Smooth muscle cell (in vitro differentiated cells): Measurements from ENCODE around the gene NANOG. TPM values are rescaled to one million over a fixed set of nuclear protein-coding genes. Genes with fewer than 3 reads are reported as not detected.
"Not testable (repeated sequence)": the region's sequence is repeated elsewhere in the genome, so short reads cannot be mapped to it uniquely, and the experiment has no call there.

Experiments
- DNase-seq: peaks from one replicate; lab custom pipeline; 2025; ENCODE audit not compliant: unreplicated experiment; lab: John Stamatoyannopoulos, UW
- H2AFZ ChIP-seq: fragments of 200-600 bp; sonication (generic); 2 replicates; pipeline ENCODE4 v1.6.0; 2016; ENCODE audit warnings: antibody characterized with exemption, low read depth, mild to moderate bottlenecking
- H3F3A ChIP-seq: fragments of 200-600 bp; sonication (generic); 2 replicates; pipeline ENCODE4 v1.6.0; 2017; ENCODE audit warnings: antibody characterized with exemption, low read depth
- H3K27ac ChIP-seq: fragments of 200-600 bp; sonication (generic); 2 replicates; pipeline ENCODE4 v1.5.1; 2016; ENCODE audit warnings: low read depth, mild to moderate bottlenecking
- H3K27me3 ChIP-seq: fragments of 200-600 bp; sonication (generic); 2 replicates; pipeline ENCODE4 v1.6.1; 2016; ENCODE audit warnings: low read depth, mild to moderate bottlenecking
- H3K36me3 ChIP-seq: fragments of 200-600 bp; sonication (generic); 2 replicates; pipeline ENCODE4 v1.5.1; 2016; ENCODE audit warnings: low read depth
- H3K4me1 ChIP-seq: fragments of 200-600 bp; sonication (generic); 2 replicates; pipeline ENCODE4 v1.5.1; 2016; ENCODE audit warnings: low read depth
- H3K4me2 ChIP-seq: fragments of 200-600 bp; sonication (generic); 2 replicates; pipeline ENCODE4 v1.6.0; 2016; ENCODE audit warnings: mild to moderate bottlenecking
- H3K4me3 ChIP-seq: fragments of 200-600 bp; sonication (generic); 2 replicates; pipeline ENCODE4 v1.5.1; 2016; ENCODE audit warnings: mild to moderate bottlenecking
- H3K79me2 ChIP-seq: fragments of 200-600 bp; sonication (generic); 2 replicates; pipeline ENCODE4 v1.6.0; 2016; ENCODE audit warnings: low read depth, mild to moderate bottlenecking
- H3K9ac ChIP-seq: fragments of 200-600 bp; sonication (generic); 2 replicates; pipeline ENCODE4 v1.6.0; 2016; ENCODE audit warnings: low read depth
- H3K9me3 ChIP-seq: fragments of 200-600 bp; sonication (generic); replicated peaks from 2 replicates; pipeline ENCODE4 v1.5.1; 2016; ENCODE audit warnings: low read depth
- H4K20me1 ChIP-seq: fragments of 200-600 bp; sonication (generic); 2 replicates; pipeline ENCODE4 v1.6.0; 2016; ENCODE audit warnings: low read depth
- WGBS: methylation state at CpG from one replicate; pipeline ENCODE4 v1.1.7; 2016; ENCODE audit warnings: low lambda C conversion rate; 5-methylcytosine and 5-hydroxymethylcytosine counted together
- polyA plus RNA-seq: library from polyadenylated mRNA; unstranded; fragments of >200 nt; fragmentation: Nextera tagmentation; extraction: Ambion mirVana; gene quantifications from 2 replicates; pipeline ENCODE4 v1.2.1, GENCODE V29; 2016
- small RNA-seq: library from RNA; depleted of rRNA; stranded (forward); fragments of <200 nt; gene quantifications from one replicate; pipeline ENCODE3, GENCODE V24; 2014
- total RNA-seq: library from RNA; depleted of rRNA; stranded (reverse); fragments of >200 nt; gene quantifications from 2 replicates; pipeline ENCODE4 v1.2.3, GENCODE V29; 2014
- TF ChIP-seq, protein P1 (sequence below): fragments of 200-600 bp; sonication (generic); IDR thresholded peaks from 2 replicates; pipeline ENCODE4 v1.5.1; 2017; ENCODE audit warnings: borderline replicate concordance, mild to moderate bottlenecking, antibody characterized with exemption; ENCODE audit not compliant: insufficient read depth, poor library complexity, severe bottlenecking

NANOG gene
- total and polyA plus RNA-seq, 2 experiments from 2014 or later, result not detected

DNA sequence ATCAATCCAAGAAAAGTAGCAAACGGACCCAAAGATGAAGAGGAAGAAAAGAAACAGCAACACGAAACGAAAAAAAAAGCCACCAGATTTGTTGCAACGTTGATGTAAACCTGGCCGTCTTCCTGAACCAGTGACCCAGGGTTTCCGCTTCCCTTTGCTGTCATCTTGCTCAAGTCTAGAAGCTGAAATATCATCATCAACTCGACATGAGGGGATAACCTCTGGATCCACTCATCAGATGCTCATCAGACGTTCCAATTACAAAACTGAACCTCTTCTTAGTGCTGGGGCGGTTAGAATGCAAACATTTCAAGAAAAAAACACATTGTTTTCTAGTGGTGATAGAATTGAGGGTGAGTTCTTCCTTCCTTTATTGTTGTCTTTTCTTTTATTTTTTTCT is 54.4 kb downstream of the NANOG start:
- H3K9me3 ChIP-seq, H3K36me3 ChIP-seq, H4K20me1 ChIP-seq, H3F3A ChIP-seq, H3K27me3 ChIP-seq, DNase-seq, H3K79me2 ChIP-seq, H3K4me1 ChIP-seq: not testable (repeated sequence)
- Histone ChIP-seq H2AFZ (peak overlapping the region; percentile 62), H3K4me3 (peak overlapping the region; percentile 23), H3K9ac (peak overlapping the region; percentile 22), H3K27ac (peak overlapping the region; percentile 68), H3K4me2 (peak overlapping the region; percentile 77)
- 20% methylated on average over 4 of the region's 9 CpGs for WGBS

DNA sequence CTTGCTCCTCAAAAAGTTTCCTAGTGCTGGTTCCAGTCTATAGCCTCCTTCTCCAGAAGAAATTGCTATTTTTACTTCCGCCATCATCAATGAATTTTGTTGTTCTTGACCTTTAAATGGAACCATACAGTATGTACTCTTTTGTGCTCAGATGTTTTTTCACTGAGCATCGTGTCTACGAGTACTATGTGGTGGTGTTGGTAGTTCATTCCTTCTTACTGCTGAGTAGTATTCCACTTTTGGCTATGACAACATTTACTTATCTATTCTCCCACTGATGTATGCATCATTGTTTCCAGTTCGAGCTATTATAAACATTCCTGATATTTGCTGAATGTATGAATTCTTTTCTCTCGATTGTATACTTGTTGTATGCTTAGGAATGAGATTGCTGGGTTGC is 54.9 kb downstream of the NANOG start:
- Histone ChIP-seq H2AFZ (peak overlapping the region; percentile 62), H3K4me2 (peak overlapping the region; percentile 77), H3K9ac (peak overlapping the region; percentile 22), H3K4me1 (no peaks in the 10 kb centered on the region), H3K27me3 (no peaks in the 10 kb centered on the region), H3F3A (no peaks in the 10 kb centered on the region), H3K36me3 (no peaks in the 10 kb centered on the region), H4K20me1 (no peaks in the 10 kb centered on the region), H3K27ac (peak overlapping the region; percentile 68), H3K79me2 (no peaks in the 10 kb centered on the region), H3K9me3 (no peaks in the 10 kb centered on the region), H3K4me3 (peak overlapping the region; percentile 23)
- 36% methylated on average over 5 of the region's 5 CpGs for WGBS
- no peak for DNase-seq
- TF ChIP-seq, protein P1, sequence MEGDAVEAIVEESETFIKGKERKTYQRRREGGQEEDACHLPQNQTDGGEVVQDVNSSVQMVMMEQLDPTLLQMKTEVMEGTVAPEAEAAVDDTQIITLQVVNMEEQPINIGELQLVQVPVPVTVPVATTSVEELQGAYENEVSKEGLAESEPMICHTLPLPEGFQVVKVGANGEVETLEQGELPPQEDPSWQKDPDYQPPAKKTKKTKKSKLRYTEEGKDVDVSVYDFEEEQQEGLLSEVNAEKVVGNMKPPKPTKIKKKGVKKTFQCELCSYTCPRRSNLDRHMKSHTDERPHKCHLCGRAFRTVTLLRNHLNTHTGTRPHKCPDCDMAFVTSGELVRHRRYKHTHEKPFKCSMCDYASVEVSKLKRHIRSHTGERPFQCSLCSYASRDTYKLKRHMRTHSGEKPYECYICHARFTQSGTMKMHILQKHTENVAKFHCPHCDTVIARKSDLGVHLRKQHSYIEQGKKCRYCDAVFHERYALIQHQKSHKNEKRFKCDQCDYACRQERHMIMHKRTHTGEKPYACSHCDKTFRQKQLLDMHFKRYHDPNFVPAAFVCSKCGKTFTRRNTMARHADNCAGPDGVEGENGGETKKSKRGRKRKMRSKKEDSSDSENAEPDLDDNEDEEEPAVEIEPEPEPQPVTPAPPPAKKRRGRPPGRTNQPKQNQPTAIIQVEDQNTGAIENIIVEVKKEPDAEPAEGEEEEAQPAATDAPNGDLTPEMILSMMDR, result no peak

DNA sequence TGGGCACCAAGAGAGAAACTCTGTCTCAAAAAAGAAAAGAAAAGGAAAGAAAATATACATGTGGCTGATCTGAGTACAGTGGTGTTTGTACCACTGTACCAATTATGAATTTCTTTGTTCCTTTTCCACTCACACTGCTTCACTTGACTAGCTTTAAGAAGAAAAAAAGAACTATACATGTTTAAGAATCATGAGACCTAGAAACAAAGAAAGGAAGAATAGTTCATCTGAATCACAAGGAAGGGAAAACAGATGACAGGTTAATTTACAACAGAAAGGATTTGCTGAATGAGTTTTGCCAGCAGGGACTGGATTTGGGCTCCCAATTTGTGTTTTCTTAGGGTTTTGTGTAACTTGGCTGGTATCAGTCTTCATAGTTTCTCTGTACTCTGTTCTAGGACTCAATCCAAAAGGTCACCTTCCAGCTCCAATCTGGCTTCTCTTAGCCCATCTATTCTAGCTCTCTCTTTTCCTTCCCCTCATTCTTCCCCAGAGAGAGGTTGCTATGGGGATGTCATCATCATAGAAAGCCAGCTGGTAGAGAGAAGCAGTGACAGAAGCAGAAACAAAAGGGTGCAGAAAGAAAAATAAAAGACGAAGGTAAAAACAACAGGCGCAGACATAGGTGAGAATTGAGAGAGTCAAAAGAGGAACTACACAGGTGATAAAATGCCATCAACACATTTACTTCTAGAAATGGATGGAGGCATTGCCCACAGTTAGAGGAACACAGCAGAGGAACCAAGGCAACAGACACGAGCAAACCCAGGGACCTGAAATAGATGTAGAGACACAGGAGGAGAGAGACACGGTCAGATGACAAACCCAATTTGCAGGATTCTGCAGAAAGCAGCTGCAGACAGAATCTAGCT is 58.3 kb downstream of the NANOG start:
- not testable (repeated sequence) for DNase-seq, H3K36me3 ChIP-seq, H3K79me2 ChIP-seq, H3K27me3 ChIP-seq, H4K20me1 ChIP-seq, H3K4me2 ChIP-seq, H2AFZ ChIP-seq, H3K4me3 ChIP-seq, H3F3A ChIP-seq, H3K9ac ChIP-seq, H3K9me3 ChIP-seq
- WGBS, result 56% methylated on average over 3 of the region's 4 CpGs
- H3K27ac ChIP-seq, result peak overlapping the region; percentile 65
- peaks cover 19% of the 10 kb centered on the region for H3K4me1 ChIP-seq

- not testable (repeated sequence) for H3F3A ChIP-seq, H4K20me1 ChIP-seq, H3K4me2 ChIP-seq, H3K79me2 ChIP-seq, H3K36me3 ChIP-seq, H3K4me3 ChIP-seq, H3K27me3 ChIP-seq, H3K9ac ChIP-seq, H2AFZ ChIP-seq, DNase-seq, H3K9me3 ChIP-seq
- 52% methylated on average over 2 of the region's 2 CpGs for WGBS
- peaks cover 23% of the 10 kb centered on the region for H3K4me1 ChIP-seq
- H3K27ac ChIP-seq, result peak overlapping the region; percentile 65
Measured at GRCh38 chr12:7848098-7848422, 58.9 kb downstream of the NANOG start.

Small RNA genes within 50 kb of the gene (small RNA-seq; reads per million reads assigned to genes)
- gene RF00019, result not detected

Other genes starting within 250 kb of the NANOG start
- not detected in 2 replicates for gene APOBEC1, start 123.5 kb upstream of the NANOG start, total RNA-seq
- gene APOBEC1, start 123.5 kb upstream of the NANOG start, polyA plus RNA-seq, result not detected in 2 replicates
- not detected in 2 replicates for gene GDF3, start 93.6 kb upstream of the NANOG start, total RNA-seq
- not detected in 2 replicates for gene GDF3, start 93.6 kb upstream of the NANOG start, polyA plus RNA-seq
- not detected in 2 replicates for gene DPPA3, start 78.0 kb upstream of the NANOG start, total RNA-seq
- gene DPPA3, start 78.0 kb upstream of the NANOG start, polyA plus RNA-seq, result not detected in 2 replicates
- gene CLEC4C, start 42.0 kb upstream of the NANOG start, total RNA-seq, result not detected in 2 replicates
- not detected in 2 replicates for gene CLEC4C, start 42.0 kb upstream of the NANOG start, polyA plus RNA-seq
- gene NANOGNB, start 24.2 kb upstream of the NANOG start, total RNA-seq, result not detected in 2 replicates
- gene NANOGNB, start 24.2 kb upstream of the NANOG start, polyA plus RNA-seq, result not detected in 2 replicates
- gene SLC2A14, start 83.5 kb downstream of the NANOG start, total RNA-seq, result 2.3 and 2.8 TPM in 2 replicates
- gene SLC2A14, start 83.5 kb downstream of the NANOG start, polyA plus RNA-seq, result 8.1 and 19.3 TPM in 2 replicates
- 938 and 998 TPM in 2 replicates for gene SLC2A3, start 146.8 kb downstream of the NANOG start, total RNA-seq
- gene SLC2A3, start 146.8 kb downstream of the NANOG start, polyA plus RNA-seq, result 211 and 466 TPM in 2 replicates
- 13.2 and 19.0 TPM in 2 replicates for gene FOXJ2, start 243.3 kb downstream of the NANOG start, total RNA-seq
- gene FOXJ2, start 243.3 kb downstream of the NANOG start, polyA plus RNA-seq, result 16.3 and 21.5 TPM in 2 replicates